Uterus (tissue), 4 donors: ENCODE measurements around the gene PTPN23. TPM values are rescaled to one million over a fixed set of nuclear protein-coding genes. Genes with fewer than 3 reads are reported as not detected.
"Not testable (repeated sequence)": the region's sequence is repeated elsewhere in the genome, so short reads cannot be mapped to it uniquely, and the experiment has no call there.

Source experiments
- DNase-seq, 2 donors: peaks; one replicate each; pipeline ENCODE4 v3.0.0-alpha.2; 2019 to 2020
- H3K27ac ChIP-seq, 2 donors: fragments of 200-600 bp; sonication (generic); 1 replicate in 1 of 2; 2 replicates in 1 of 2; pipeline ENCODE4 v1.5.1; 2016 to 2018
- H3K27me3 ChIP-seq, 2 donors: fragments of 200-600 bp; sonication (generic); one replicate each; pipeline ENCODE4 v1.5.1; 2018 to 2019; ENCODE audit warnings: control low read depth in 1 of 2
- H3K36me3 ChIP-seq, 2 donors: fragments of 200-600 bp; sonication (generic); one replicate each; pipeline ENCODE4 v1.5.1; 2019; ENCODE audit warnings: control low read depth in 1 of 2
- H3K4me1 ChIP-seq, 2 donors: fragments of 200-600 bp; sonication (generic); one replicate each; pipeline ENCODE4 v1.5.1; 2018 to 2019; ENCODE audit warnings: control low read depth in 1 of 2
- H3K4me3 ChIP-seq, 2 donors: fragments of 200-600 bp; sonication (generic); 1 replicate in 1 of 2; 2 replicates in 1 of 2; pipeline ENCODE4 v1.5.1; 2018 to 2019; ENCODE audit warnings: mild to moderate bottlenecking in 1 of 2
- H3K9me3 ChIP-seq, 2 donors: fragments of 200-600 bp; sonication (generic); one replicate each; pipeline ENCODE4 v1.5.1; 2019; ENCODE audit warnings: control low read depth in 1 of 2
- POLR2A ChIP-seq, 2 donors: fragments of 450-650 bp; IDR thresholded peaks; one replicate each; pipeline ENCODE4 v1.6.1; 2016; ENCODE audit warnings: antibody characterized with exemption in 2 of 2, mild to moderate bottlenecking in 1 of 2, moderate library complexity in 1 of 2
- intact Hi-C: fragments of 100-400 bp; cut with DNase I; formaldehyde crosslinking; loops from one replicate; pipeline ENCODE4 v1.15.1; 2023; ENCODE audit warnings: low total_unique reads
- total RNA-seq, 4 donors: library from RNA; depleted of rRNA in 3 of 4; stranded (reverse); fragments of >200 nt in 3 of 4; gene quantifications; one replicate each; pipeline versions ENCODE4 v1.1.0 to v1.2.4, GENCODE V29; 2014 to 2023
- TF ChIP-seq, protein P1 (sequence below), 4 experiments: fragments of 200-600 bp in 2 of 4; fragments of 450-650 bp in 2 of 4; sonication (generic) in 2 of 4; IDR thresholded peaks; one replicate each; pipeline ENCODE4 v1.5.1; 2016 to 2019; ENCODE audit warnings: antibody characterized with exemption in 4 of 4, mild to moderate bottlenecking in 2 of 4, moderate library complexity in 1 of 4
- donor health status: DM: yes; HTN: yes; CAD: no.

Gene PTPN23
- total RNA-seq, 4 donors from 2014 or later, result 5.1 to 51.6 (median 16.2) TPM

GRCh38 chr3:47362701-47363100, 18.1 kb upstream of the PTPN23 start:
- intact Hi-C loops, result no loop called here
- no peaks in the 10 kb centered on the region for H3K4me1 ChIP-seq
- H3K36me3 ChIP-seq, result no peaks in the 10 kb centered on the region
- H3K27ac ChIP-seq, result peak overlapping the region in 1 of 2 donors; percentile 15
- H3K9me3 ChIP-seq, result no peaks in the 10 kb centered on the region
- DNase-seq, result no peak
- no peaks in the 10 kb centered on the region for H3K27me3 ChIP-seq
- H3K4me3 ChIP-seq, result no peak overlapping the region
- TF ChIP-seq, protein P1, sequence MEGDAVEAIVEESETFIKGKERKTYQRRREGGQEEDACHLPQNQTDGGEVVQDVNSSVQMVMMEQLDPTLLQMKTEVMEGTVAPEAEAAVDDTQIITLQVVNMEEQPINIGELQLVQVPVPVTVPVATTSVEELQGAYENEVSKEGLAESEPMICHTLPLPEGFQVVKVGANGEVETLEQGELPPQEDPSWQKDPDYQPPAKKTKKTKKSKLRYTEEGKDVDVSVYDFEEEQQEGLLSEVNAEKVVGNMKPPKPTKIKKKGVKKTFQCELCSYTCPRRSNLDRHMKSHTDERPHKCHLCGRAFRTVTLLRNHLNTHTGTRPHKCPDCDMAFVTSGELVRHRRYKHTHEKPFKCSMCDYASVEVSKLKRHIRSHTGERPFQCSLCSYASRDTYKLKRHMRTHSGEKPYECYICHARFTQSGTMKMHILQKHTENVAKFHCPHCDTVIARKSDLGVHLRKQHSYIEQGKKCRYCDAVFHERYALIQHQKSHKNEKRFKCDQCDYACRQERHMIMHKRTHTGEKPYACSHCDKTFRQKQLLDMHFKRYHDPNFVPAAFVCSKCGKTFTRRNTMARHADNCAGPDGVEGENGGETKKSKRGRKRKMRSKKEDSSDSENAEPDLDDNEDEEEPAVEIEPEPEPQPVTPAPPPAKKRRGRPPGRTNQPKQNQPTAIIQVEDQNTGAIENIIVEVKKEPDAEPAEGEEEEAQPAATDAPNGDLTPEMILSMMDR (IDR thresholded peaks at IDR 0.05), result no peak
- TF ChIP-seq POLR2A (IDR thresholded peaks at IDR 0.05), result no peak

DNA sequence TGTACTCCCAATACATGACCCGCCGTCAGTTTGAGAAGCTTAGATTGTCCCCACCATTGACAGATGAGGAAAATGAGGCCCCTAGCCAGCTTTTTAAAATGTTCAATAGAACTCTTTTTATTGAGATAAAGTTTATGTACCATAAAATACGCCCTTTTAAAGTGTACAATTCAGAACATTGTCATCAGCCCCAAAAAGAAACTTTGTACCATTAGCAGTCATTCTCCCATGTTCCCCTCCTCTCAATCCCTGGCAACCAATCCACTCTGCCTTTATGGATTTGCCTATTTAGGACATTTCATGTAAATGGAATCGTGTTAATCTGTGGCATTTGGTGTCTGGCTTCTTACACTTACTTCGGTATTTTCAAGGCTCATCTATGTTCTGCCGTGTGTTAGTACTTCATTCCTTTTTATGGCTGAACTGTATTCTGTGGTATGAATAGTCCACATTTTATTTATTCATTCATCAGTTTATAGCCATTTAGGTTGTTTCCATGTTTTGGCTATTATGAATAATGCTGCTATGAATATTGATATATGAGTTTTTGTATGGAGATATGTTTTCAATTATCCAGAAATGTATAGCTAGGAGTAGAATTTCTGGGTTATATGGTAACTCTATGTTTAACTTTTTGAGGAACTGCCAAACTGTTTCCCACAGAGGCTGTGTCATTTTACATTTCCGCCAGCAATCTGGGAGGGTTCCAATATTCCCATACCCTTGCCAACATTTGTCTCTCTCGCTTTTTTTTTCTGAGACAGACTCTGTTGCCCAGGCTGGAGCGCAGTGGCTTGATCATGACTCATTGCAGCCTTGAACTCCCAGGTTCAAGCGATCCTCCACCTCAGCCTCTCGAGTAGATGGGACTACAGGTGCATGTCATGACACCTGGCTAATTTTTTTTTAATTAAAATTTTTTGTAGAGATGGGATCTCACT, 15.3 kb upstream of the PTPN23 start:
- Histone ChIP-seq H3K9me3 (no peaks in the 10 kb centered on the region), H3K27ac (no peak overlapping the region)
- intact Hi-C loops, result no loop called here

GRCh38 chr3:47366833-47367232, 14.0 kb upstream of the PTPN23 start:
- H3K27ac ChIP-seq, result no peak overlapping the region
- no peaks in the 10 kb centered on the region for H3K9me3 ChIP-seq
- no peaks in the 10 kb centered on the region for H3K4me1 ChIP-seq
- no peak for DNase-seq
- no peak overlapping the region for H3K4me3 ChIP-seq
- intact Hi-C loops, result no loop called here
- H3K36me3 ChIP-seq, result no peaks in the 10 kb centered on the region
- no peaks in the 10 kb centered on the region for H3K27me3 ChIP-seq
- TF ChIP-seq, protein P1 (IDR thresholded peaks at IDR 0.05), result no peak
- TF ChIP-seq POLR2A (IDR thresholded peaks at IDR 0.05), result no peak

More for the DNA sequence above, 15.3 kb upstream of the PTPN23 start:
- Histone ChIP-seq H3K4me3 (no peak overlapping the region), H3K4me1 (no peaks in the 10 kb centered on the region), H3K36me3 (no peaks in the 10 kb centered on the region), H3K27me3 (no peaks in the 10 kb centered on the region)
- no peak for DNase-seq
- no peak for TF ChIP-seq POLR2A (IDR thresholded peaks at IDR 0.05)
- TF ChIP-seq, protein P1 (IDR thresholded peaks at IDR 0.05), result no peak

DNA sequence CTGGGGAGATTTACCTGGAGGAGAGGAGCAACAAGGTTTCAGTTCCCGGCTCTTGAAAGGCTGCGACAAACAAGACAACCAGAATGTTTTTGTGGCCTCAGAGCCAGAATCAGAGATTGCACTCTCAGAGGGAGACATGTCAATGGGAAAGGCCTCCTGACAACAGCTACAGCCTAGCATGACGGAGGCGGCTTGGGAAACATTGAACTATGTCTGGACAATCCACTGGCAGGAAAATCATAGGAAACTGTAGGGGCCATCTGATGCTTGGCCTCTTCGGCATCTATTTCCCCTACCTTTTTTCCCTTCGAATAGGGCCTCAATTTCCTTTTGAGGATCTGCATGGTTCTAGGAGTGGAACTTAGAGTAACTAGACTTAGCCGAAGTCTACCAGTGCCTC, 13.2 kb upstream of the PTPN23 start:
- no peaks in the 10 kb centered on the region for H3K36me3 ChIP-seq
- no peaks in the 10 kb centered on the region for H3K27me3 ChIP-seq
- H3K4me3 ChIP-seq, result no peak overlapping the region
- H3K4me1 ChIP-seq, result no peaks in the 10 kb centered on the region
- H3K9me3 ChIP-seq, result no peaks in the 10 kb centered on the region
- intact Hi-C loops, result no loop called here
- no peak for TF ChIP-seq POLR2A (IDR thresholded peaks at IDR 0.05)
- TF ChIP-seq, protein P1 (IDR thresholded peaks at IDR 0.05), result no peak
- no peak overlapping the region for H3K27ac ChIP-seq
- no peak for DNase-seq

DNA sequence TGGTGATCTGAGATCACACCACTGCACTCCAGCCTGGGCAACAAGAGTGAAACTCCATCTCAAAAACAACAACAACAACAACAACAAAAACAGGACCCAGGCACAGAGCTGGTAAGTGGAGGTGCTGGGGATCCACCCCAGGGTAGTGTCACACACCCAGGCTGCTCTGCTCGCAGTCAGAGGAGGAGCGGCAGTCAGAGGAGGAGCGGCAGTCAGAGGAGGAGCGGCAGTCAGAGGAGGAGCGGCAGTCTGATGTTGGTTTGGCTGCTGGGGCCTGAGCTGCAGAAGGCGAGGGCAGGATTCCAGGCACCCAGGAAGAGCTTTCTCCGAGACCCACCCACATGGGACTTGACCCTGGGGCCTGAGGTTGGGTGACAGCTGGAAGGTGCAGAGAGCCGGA, 10.8 kb upstream of the PTPN23 start:
- H3K4me3 ChIP-seq, H3K36me3 ChIP-seq, H3K4me1 ChIP-seq, intact Hi-C loops, H3K9me3 ChIP-seq, H3K27me3 ChIP-seq, DNase-seq, H3K27ac ChIP-seq: not testable (repeated sequence)
